Measurements from ENCODE around the gene ARHGEF17. TPM values are rescaled to one million over a fixed set of nuclear protein-coding genes. Genes with fewer than 3 reads are reported as not detected.

ARHGEF17 gene
- total and polyA plus RNA-seq, 4 donors: 2.6 to 12.6 (median 5.7) TPM

GRCh38 chr11:73291781-73292524 is 16.1 kb upstream of the ARHGEF17 start:
- no peaks in the 10 kb centered on the region for H3K9me3 ChIP-seq (ENCODE audit: control insufficient read depth in 4 of 4, low read length in 3 of 4)
- H3K4me3 ChIP-seq (ENCODE audit: low read depth in 1 of 3, low read length in 3 of 3): no peak overlapping the region
- H3K27me3 ChIP-seq (ENCODE audit: control insufficient read depth in 4 of 4, insufficient read depth in 4 of 4, low read length in 3 of 4): no peaks in the 10 kb centered on the region
- peaks cover 0 to 8% (median 5%) of the 10 kb centered on the region in 4 donors for H3K4me1 ChIP-seq (ENCODE audit: control insufficient read depth in 4 of 4, insufficient read depth in 4 of 4, low read length in 3 of 4)
- WGBS: 80% methylated on average over 12 of the region's 12 CpGs
- no peaks in the 10 kb centered on the region for H3K36me3 ChIP-seq (ENCODE audit: control insufficient read depth in 4 of 4, insufficient read depth in 3 of 4, low read depth in 1 of 4, low read length in 3 of 4)
- TF ChIP-seq GABPA (IDR thresholded peaks at IDR 0.05 in 1 of 2, conservative IDR thresholded peaks at IDR 0.05 in 1 of 2) (no peak), RXRA (IDR thresholded peaks at IDR 0.05) (no peak), HNF4G (IDR thresholded peaks at IDR 0.05) (no peak), HNF4A (conservative IDR thresholded peaks at IDR 0.05) (no peak), JUND (IDR thresholded peaks at IDR 0.05) (no peak), YY1 (IDR thresholded peaks at IDR 0.05) (no peak), NR2F2 (IDR thresholded peaks at IDR 0.05) (no peak), FOXA2 (IDR thresholded peaks at IDR 0.05) (no peak), SP1 (IDR thresholded peaks at IDR 0.05) (no peak)
- TF ChIP-seq, protein P1, sequence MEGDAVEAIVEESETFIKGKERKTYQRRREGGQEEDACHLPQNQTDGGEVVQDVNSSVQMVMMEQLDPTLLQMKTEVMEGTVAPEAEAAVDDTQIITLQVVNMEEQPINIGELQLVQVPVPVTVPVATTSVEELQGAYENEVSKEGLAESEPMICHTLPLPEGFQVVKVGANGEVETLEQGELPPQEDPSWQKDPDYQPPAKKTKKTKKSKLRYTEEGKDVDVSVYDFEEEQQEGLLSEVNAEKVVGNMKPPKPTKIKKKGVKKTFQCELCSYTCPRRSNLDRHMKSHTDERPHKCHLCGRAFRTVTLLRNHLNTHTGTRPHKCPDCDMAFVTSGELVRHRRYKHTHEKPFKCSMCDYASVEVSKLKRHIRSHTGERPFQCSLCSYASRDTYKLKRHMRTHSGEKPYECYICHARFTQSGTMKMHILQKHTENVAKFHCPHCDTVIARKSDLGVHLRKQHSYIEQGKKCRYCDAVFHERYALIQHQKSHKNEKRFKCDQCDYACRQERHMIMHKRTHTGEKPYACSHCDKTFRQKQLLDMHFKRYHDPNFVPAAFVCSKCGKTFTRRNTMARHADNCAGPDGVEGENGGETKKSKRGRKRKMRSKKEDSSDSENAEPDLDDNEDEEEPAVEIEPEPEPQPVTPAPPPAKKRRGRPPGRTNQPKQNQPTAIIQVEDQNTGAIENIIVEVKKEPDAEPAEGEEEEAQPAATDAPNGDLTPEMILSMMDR (IDR thresholded peaks at IDR 0.05; ENCODE audit: low read depth, low read length, missing input control): no peak
- no peak overlapping the region for H3K27ac ChIP-seq (ENCODE audit: low read depth in 1 of 2, low read length in 2 of 2)
- no peak for DNase-seq (ENCODE audit: low spot score)
- no peak overlapping the region for H3K9ac ChIP-seq (ENCODE audit: low read depth in 1 of 2, low read length in 2 of 2)

GRCh38 chr11:73292525-73292894 is 15.6 kb upstream of the ARHGEF17 start:
- H3K9ac ChIP-seq (ENCODE audit: low read depth in 1 of 2, low read length in 2 of 2): no peak overlapping the region
- no peaks in the 10 kb centered on the region for H3K36me3 ChIP-seq (ENCODE audit: control insufficient read depth in 4 of 4, insufficient read depth in 3 of 4, low read depth in 1 of 4, low read length in 3 of 4)
- peaks cover 0 to 8% (median 5%) of the 10 kb centered on the region in 4 donors for H3K4me1 ChIP-seq (ENCODE audit: control insufficient read depth in 4 of 4, insufficient read depth in 4 of 4, low read length in 3 of 4)
- H3K27ac ChIP-seq (ENCODE audit: low read depth in 1 of 2, low read length in 2 of 2): no peak overlapping the region
- no peak overlapping the region for H3K4me3 ChIP-seq (ENCODE audit: low read depth in 1 of 3, low read length in 3 of 3)
- TF ChIP-seq FOXA1 (IDR thresholded peaks at IDR 0.05): no peak
- TF ChIP-seq HNF4G (IDR thresholded peaks at IDR 0.05): no peak
- TF ChIP-seq MAX (IDR thresholded peaks at IDR 0.05): no peak
- TF ChIP-seq GABPA (IDR thresholded peaks at IDR 0.05 in 1 of 2, conservative IDR thresholded peaks at IDR 0.05 in 1 of 2): no peak
- TF ChIP-seq YY1 (IDR thresholded peaks at IDR 0.05): no peak
- no peak for TF ChIP-seq EGR1 (IDR thresholded peaks at IDR 0.05; ENCODE audit: low read depth in 2 of 2)
- no peak for TF ChIP-seq SP1 (IDR thresholded peaks at IDR 0.05)
- no peak for TF ChIP-seq FOXA2 (IDR thresholded peaks at IDR 0.05)
- no peak for TF ChIP-seq NR2F2 (IDR thresholded peaks at IDR 0.05)
- no peak for TF ChIP-seq ATF3 (IDR thresholded peaks at IDR 0.05)
- TF ChIP-seq, protein P2, sequence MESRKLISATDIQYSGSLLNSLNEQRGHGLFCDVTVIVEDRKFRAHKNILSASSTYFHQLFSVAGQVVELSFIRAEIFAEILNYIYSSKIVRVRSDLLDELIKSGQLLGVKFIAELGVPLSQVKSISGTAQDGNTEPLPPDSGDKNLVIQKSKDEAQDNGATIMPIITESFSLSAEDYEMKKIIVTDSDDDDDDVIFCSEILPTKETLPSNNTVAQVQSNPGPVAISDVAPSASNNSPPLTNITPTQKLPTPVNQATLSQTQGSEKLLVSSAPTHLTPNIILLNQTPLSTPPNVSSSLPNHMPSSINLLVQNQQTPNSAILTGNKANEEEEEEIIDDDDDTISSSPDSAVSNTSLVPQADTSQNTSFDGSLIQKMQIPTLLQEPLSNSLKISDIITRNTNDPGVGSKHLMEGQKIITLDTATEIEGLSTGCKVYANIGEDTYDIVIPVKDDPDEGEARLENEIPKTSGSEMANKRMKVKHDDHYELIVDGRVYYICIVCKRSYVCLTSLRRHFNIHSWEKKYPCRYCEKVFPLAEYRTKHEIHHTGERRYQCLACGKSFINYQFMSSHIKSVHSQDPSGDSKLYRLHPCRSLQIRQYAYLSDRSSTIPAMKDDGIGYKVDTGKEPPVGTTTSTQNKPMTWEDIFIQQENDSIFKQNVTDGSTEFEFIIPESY (IDR thresholded peaks at IDR 0.05): no peak
- H3K9me3 ChIP-seq (ENCODE audit: control insufficient read depth in 4 of 4, low read length in 3 of 4): no peaks in the 10 kb centered on the region
- no peak for DNase-seq (ENCODE audit: low spot score)
- WGBS: 61% methylated on average over 5 of the region's 5 CpGs
- H3K27me3 ChIP-seq (ENCODE audit: control insufficient read depth in 4 of 4, insufficient read depth in 4 of 4, low read length in 3 of 4): no peaks in the 10 kb centered on the region

Data from liver (tissue), 9 donors.